Activated CD8-positive, alpha-beta T cell treated with anti-CD3 and anti-CD28 coated beads for 36 hours (primary cell): ENCODE results near the gene MEIS1. TPM values are rescaled to one million over a fixed set of nuclear protein-coding genes. Genes with fewer than 3 reads are reported as not detected.

ENCODE experiments used
- ATAC-seq: fragments of 200-7000 bp; cut with Tn5 transposase; one replicate; pipeline ENCODE4 v1.10.0; 2021; ENCODE audit warnings: mild to moderate bottlenecking, moderate library complexity
- CTCF ChIA-PET: fragments of 350-600 bp; sonication (Branson Sonifier 250); formaldehyde crosslinking; loops from one replicate; lab custom pipeline; 2021; ENCODE audit warnings: antibody characterized with exemption; lab: Charles Lee
- POLR2A ChIA-PET: fragments of 350-600 bp; sonication (Branson Sonifier 250); formaldehyde crosslinking; loops from one replicate; lab custom pipeline; 2021; ENCODE audit warnings: antibody characterized with exemption; lab: Charles Lee
- DNase-seq: peaks from one replicate; pipeline ENCODE4 v3.0.0-alpha.2; 2020
- H3K27ac Mint-ChIP-seq: one replicate; pipeline ENCODE4 v1.8.0; 2021; ENCODE audit warnings: mild to moderate bottlenecking, mixed read lengths
- H3K27me3 Mint-ChIP-seq: one replicate; pipeline ENCODE4 v1.8.0; 2021; ENCODE audit warnings: mixed read lengths
- H3K36me3 Mint-ChIP-seq: one replicate; pipeline ENCODE4 v1.8.0; 2021; ENCODE audit warnings: low read depth, mixed read lengths
- H3K4me1 Mint-ChIP-seq: one replicate; pipeline ENCODE4 v1.8.0; 2021; ENCODE audit warnings: low read depth, mixed read lengths
- H3K4me3 Mint-ChIP-seq: one replicate; pipeline ENCODE4 v1.8.0; 2021; ENCODE audit warnings: mild to moderate bottlenecking, moderate library complexity, mixed read lengths
- H3K9me3 Mint-ChIP-seq: one replicate; pipeline ENCODE4 v1.8.0; 2021; ENCODE audit warnings: mixed read lengths
- intact Hi-C: fragments of 100-400 bp; cut with micrococcal nuclease; formaldehyde crosslinking; loops from one replicate; pipeline ENCODE4 v1.10.0; 2022
- total RNA-seq, 2 experiments: library from RNA; stranded (reverse); gene quantifications; one replicate each; pipeline ENCODE4 v1.2.3, GENCODE V29; 2021
- TF ChIP-seq, protein P1 (sequence below): fragments of 200-600 bp; IDR thresholded peaks from one replicate; pipeline ENCODE4 v1.8.0; 2022; ENCODE audit warnings: antibody characterized with exemption, mild to moderate bottlenecking

The MEIS1 gene
- total RNA-seq, 2 experiments from 2014 or later, result not detected

DNA sequence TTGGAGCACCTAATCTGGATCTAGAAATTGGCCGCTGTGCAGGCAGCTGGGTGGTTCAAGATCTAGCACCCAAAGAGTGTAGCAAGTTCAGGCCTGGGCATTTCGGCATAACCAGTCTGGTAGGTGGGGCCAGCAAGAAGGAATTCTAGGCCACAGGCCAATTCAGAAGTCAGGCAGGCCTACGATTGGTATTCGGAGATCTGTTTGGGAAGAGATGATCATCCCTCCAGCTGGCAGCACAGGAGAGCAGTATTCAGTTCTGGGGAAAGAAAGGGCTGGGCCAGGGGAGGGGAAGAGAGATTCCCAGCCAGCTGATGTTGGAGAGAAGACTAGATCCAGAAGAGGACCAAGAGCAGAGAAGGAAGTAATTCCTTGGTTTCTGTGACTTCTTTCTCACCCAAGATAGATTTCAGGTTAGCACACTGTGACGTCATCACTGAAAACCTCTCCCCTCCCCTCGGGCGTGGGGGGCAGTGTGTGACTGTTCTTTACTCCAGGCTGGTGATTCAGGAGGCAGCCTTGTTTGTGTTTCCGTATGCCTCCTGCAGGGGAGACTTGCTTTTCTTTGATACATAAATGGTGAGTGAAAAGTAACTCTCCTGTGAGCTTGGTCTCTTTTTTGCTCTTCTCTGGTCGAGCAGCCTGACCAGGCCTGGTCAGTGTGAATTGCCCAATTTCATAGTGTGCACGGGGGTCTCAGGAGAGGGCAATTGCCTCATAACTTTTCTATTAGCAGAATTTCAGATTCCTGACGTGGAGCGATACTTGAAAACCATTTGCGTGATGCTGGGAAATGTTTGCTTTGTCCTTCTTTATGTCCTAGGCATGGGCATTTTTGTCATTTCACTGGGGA is 61.1 kb downstream of the MEIS1 start:
- Mint-ChIP-seq H3K9me3 (no peaks in the 10 kb centered on the region), H3K27me3 (no peaks in the 10 kb centered on the region), H3K36me3 (no peaks in the 10 kb centered on the region), H3K27ac (no peak overlapping the region), H3K4me3 (no peak overlapping the region), H3K4me1 (no peaks in the 10 kb centered on the region)
- no peak for DNase-seq
- intact Hi-C loops, result no loop called here
- ATAC-seq, result no peak
- CTCF ChIA-PET, result no interaction called here
- TF ChIP-seq, protein P1, sequence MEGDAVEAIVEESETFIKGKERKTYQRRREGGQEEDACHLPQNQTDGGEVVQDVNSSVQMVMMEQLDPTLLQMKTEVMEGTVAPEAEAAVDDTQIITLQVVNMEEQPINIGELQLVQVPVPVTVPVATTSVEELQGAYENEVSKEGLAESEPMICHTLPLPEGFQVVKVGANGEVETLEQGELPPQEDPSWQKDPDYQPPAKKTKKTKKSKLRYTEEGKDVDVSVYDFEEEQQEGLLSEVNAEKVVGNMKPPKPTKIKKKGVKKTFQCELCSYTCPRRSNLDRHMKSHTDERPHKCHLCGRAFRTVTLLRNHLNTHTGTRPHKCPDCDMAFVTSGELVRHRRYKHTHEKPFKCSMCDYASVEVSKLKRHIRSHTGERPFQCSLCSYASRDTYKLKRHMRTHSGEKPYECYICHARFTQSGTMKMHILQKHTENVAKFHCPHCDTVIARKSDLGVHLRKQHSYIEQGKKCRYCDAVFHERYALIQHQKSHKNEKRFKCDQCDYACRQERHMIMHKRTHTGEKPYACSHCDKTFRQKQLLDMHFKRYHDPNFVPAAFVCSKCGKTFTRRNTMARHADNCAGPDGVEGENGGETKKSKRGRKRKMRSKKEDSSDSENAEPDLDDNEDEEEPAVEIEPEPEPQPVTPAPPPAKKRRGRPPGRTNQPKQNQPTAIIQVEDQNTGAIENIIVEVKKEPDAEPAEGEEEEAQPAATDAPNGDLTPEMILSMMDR, result no peak
- POLR2A ChIA-PET, result interaction anchor here (0.6 kb wide), 1 partner anchor 8 kb away, joined by 3 read pairs; no protein-coding TSS in a partner anchor

DNA sequence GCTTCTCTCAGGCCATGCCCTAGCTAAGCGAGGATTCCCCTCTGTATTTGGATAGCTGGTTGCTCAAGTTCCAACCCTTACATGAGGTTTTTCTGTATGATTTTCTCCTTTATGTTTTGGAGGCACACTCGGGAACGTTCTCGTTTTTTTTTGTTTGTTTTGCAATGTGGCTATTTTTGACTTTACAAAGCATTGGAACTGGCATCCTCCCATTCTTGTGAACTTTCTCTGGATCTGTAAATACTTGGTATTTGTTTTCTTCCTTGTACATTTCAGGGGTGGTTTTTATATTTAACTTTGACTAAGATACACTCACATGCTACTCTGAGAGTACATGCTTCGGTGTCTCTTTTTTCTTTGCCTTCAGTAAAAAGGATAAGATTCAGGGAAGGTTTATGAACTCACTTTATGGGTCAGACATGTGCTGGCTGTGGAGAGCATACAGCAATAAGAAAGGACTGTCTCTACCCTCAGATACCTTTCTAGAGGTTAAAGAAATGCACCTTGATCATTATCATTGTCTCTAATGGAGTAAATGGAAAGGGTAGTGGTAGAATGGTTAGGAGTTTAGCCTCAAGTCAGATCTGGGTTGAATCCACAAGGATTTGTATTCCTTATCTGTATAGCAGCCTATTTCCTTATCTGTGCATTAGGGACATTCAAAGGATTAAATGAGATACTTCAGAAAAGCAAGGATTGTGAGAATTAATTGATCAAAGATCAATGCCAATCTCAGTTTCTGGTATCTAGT is 61.9 kb downstream of the MEIS1 start:
- Mint-ChIP-seq H3K27ac (no peak overlapping the region), H3K9me3 (no peaks in the 10 kb centered on the region), H3K4me1 (no peaks in the 10 kb centered on the region), H3K27me3 (no peaks in the 10 kb centered on the region), H3K36me3 (no peaks in the 10 kb centered on the region), H3K4me3 (no peak overlapping the region)
- DNase-seq (no peak), ATAC-seq (no peak)
- TF ChIP-seq, protein P1, result no peak
- ChIA-PET POLR2A (interaction anchor here (0.6 kb wide), 1 partner anchor 9 kb away, joined by 3 read pairs; no protein-coding TSS in a partner anchor), CTCF (no interaction called here)
- intact Hi-C loops, result no loop called here

- POLR2A ChIA-PET, result no interaction called here
- DNase-seq (no peak), ATAC-seq (no peak)
- TF ChIP-seq, protein P1, result no peak
- no peak overlapping the region for H3K4me3 Mint-ChIP-seq
- H3K9me3 Mint-ChIP-seq, result no peaks in the 10 kb centered on the region
- H3K36me3 Mint-ChIP-seq, result no peaks in the 10 kb centered on the region
- peaks cover 2% of the 10 kb centered on the region for H3K27me3 Mint-ChIP-seq
- intact Hi-C loops, result no loop called here
- CTCF ChIA-PET, result no interaction called here
- H3K4me1 Mint-ChIP-seq, result no peaks in the 10 kb centered on the region
- H3K27ac Mint-ChIP-seq, result no peak overlapping the region
Measured at GRCh38 chr2:66497431-66498288, 62.7 kb downstream of the MEIS1 start.

DNA sequence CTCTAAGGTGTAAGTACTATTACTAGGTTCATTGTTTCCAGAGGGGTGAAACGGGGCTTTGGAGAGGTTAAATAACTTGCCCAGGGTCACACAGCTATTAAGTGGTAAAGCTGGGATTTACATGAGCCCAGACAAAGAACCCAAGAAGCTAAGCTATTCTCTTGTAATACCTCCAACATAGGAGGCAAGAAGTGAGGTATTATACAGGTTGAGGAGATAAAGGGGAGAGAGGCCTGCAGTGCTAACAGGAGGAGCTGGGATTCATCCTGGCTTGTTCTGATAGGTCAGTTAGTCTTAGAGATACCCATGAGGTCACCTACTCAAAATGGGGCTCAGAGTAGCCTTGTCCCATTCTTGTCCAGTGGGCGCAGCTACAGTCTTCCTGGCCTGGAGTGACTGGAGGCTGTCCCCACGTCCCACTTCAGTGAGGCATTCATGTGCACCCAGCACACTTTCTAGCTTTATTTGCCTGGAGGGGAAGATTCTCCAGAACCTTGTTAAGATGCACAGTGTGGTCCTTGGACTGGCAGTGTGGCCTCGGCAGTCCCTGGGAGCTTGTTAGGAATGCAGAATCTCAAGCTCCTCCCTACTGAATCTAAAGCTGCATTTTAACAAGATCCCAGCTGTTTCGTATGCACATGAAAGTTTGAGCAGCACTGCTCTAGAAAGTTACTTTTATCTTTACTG is 63.5 kb downstream of the MEIS1 start:
- POLR2A ChIA-PET, result no interaction called here
- no peaks in the 10 kb centered on the region for H3K4me1 Mint-ChIP-seq
- no peaks in the 10 kb centered on the region for H3K9me3 Mint-ChIP-seq
- H3K36me3 Mint-ChIP-seq, result no peaks in the 10 kb centered on the region
- intact Hi-C loops, result no loop called here
- CTCF ChIA-PET, result no interaction called here
- DNase-seq (no peak), ATAC-seq (no peak)
- TF ChIP-seq, protein P1, result no peak
- no peak overlapping the region for H3K4me3 Mint-ChIP-seq
- peaks cover 2% of the 10 kb centered on the region for H3K27me3 Mint-ChIP-seq
- no peak overlapping the region for H3K27ac Mint-ChIP-seq
